ENCODE results near the gene CHCHD3. TPM values are rescaled to one million over a fixed set of nuclear protein-coding genes. Genes with fewer than 3 reads are reported as not detected.

CHCHD3 gene
- polyA plus RNA-seq, 1 donor (not counting 4 experiments of a cell fraction or from before 2014, with no cell fraction given), result 59.2 TPM

GRCh38 chr7:132750530-132751217, 331.2 kb downstream of the CHCHD3 start:
- H3K4me2 ChIP-seq (ENCODE audit: control insufficient read depth, extremely low read depth, insufficient read depth, low read depth, low read length), result no peak overlapping the region

GRCh38 chr7:132750096-132750495, 331.8 kb downstream of the CHCHD3 start:
- H2AFZ ChIP-seq (ENCODE audit: control insufficient read depth, low read length), result no peak overlapping the region
- no peaks in the 10 kb centered on the region for H3K36me3 ChIP-seq (ENCODE audit: control insufficient read depth in 2 of 2, extremely low read depth in 1 of 2, insufficient read depth in 2 of 2, low read length in 2 of 2)
- no peak overlapping the region for H3K9ac ChIP-seq (ENCODE audit: control insufficient read depth, extremely low read depth, insufficient read depth, low read length)
- no peaks in the 10 kb centered on the region for H3K79me2 ChIP-seq (ENCODE audit: control insufficient read depth, insufficient read depth, low read length)
- dilution Hi-C loops (cut with MboI; ENCODE audit: extremely low pct_ligation_motif_present, low sequenced_read_pairs), result no loop called here
- peaks cover 25% of the 10 kb centered on the region for H3K27me3 ChIP-seq (ENCODE audit: control insufficient read depth, extremely low read depth, insufficient read depth, low read length)
- no peak for TF ChIP-seq EZH2 (IDR thresholded peaks at IDR 0.05; ENCODE audit: low read length)
- no peak overlapping the region for H3K4me3 ChIP-seq (ENCODE audit: control insufficient read depth in 2 of 3, extremely low read depth in 1 of 3, insufficient read depth in 2 of 3, low read depth in 1 of 3, low read length in 3 of 3)
- no peaks in the 10 kb centered on the region for H3K9me1 ChIP-seq (ENCODE audit: control insufficient read depth, extremely low read depth, insufficient read depth, low read length)
- H3K4me2 ChIP-seq (ENCODE audit: control insufficient read depth, extremely low read depth, insufficient read depth, low read depth, low read length), result no peak overlapping the region
- H3K27ac ChIP-seq (ENCODE audit: control insufficient read depth, insufficient read depth, low read length), result no peak overlapping the region
- H4K20me1 ChIP-seq (ENCODE audit: control insufficient read depth, extremely low read depth, insufficient read depth, low read length), result no peaks in the 10 kb centered on the region
- no peaks in the 10 kb centered on the region for H3K4me1 ChIP-seq (ENCODE audit: control insufficient read depth, extremely low read depth, insufficient read depth, low read length)
- DNase-seq (ENCODE audit: low read depth, low spot score), result no peak
- FAIRE-seq, result no peak
- no peaks in the 10 kb centered on the region for H3K9me3 ChIP-seq (ENCODE audit: control insufficient read depth, low read depth, low read length)

More at GRCh38 chr7:132750530-132751217, 331.2 kb downstream of the CHCHD3 start:
- Histone ChIP-seq H3K9ac (ENCODE audit: control insufficient read depth, extremely low read depth, insufficient read depth, low read length) (no peak overlapping the region), H3K9me1 (ENCODE audit: control insufficient read depth, extremely low read depth, insufficient read depth, low read length) (no peaks in the 10 kb centered on the region), H3K79me2 (ENCODE audit: control insufficient read depth, insufficient read depth, low read length) (no peaks in the 10 kb centered on the region), H4K20me1 (ENCODE audit: control insufficient read depth, extremely low read depth, insufficient read depth, low read length) (no peaks in the 10 kb centered on the region), H3K4me1 (ENCODE audit: control insufficient read depth, extremely low read depth, insufficient read depth, low read length) (no peaks in the 10 kb centered on the region), H3K27me3 (ENCODE audit: control insufficient read depth, extremely low read depth, insufficient read depth, low read length) (peaks cover 25% of the 10 kb centered on the region), H3K27ac (ENCODE audit: control insufficient read depth, insufficient read depth, low read length) (no peak overlapping the region), H3K4me3 (ENCODE audit: control insufficient read depth in 2 of 3, extremely low read depth in 1 of 3, insufficient read depth in 2 of 3, low read depth in 1 of 3, low read length in 3 of 3) (no peak overlapping the region), H2AFZ (ENCODE audit: control insufficient read depth, low read length) (no peak overlapping the region), H3K36me3 (ENCODE audit: control insufficient read depth in 2 of 2, extremely low read depth in 1 of 2, insufficient read depth in 2 of 2, low read length in 2 of 2) (no peaks in the 10 kb centered on the region), H3K9me3 (ENCODE audit: control insufficient read depth, low read depth, low read length) (no peaks in the 10 kb centered on the region)
- FAIRE-seq (no peak), DNase-seq (ENCODE audit: low read depth, low spot score) (no peak)
- dilution Hi-C loops (cut with MboI; ENCODE audit: extremely low pct_ligation_motif_present, low sequenced_read_pairs), result no loop called here
- no peak for TF ChIP-seq CTCF (optimal IDR thresholded peaks at IDR 0.05 in 1 of 3, IDR thresholded peaks at IDR 0.05 in 1 of 3, conservative IDR thresholded peaks at IDR 0.05 in 1 of 3; ENCODE audit: extremely low read depth in 1 of 3, insufficient read depth in 2 of 3, low read length in 3 of 3)
- TF ChIP-seq EZH2 (IDR thresholded peaks at IDR 0.05; ENCODE audit: low read length), result no peak

GRCh38 chr7:132745510-132745909, 336.4 kb downstream of the CHCHD3 start:
- no peak overlapping the region for H3K4me3 ChIP-seq (ENCODE audit: control insufficient read depth in 2 of 3, extremely low read depth in 1 of 3, insufficient read depth in 2 of 3, low read depth in 1 of 3, low read length in 3 of 3)
- no peak for FAIRE-seq
- no peaks in the 10 kb centered on the region for H4K20me1 ChIP-seq (ENCODE audit: control insufficient read depth, extremely low read depth, insufficient read depth, low read length)
- TF ChIP-seq EZH2 (IDR thresholded peaks at IDR 0.05; ENCODE audit: low read length) (no peak), CTCF (optimal IDR thresholded peaks at IDR 0.05 in 1 of 3, IDR thresholded peaks at IDR 0.05 in 1 of 3, conservative IDR thresholded peaks at IDR 0.05 in 1 of 3; ENCODE audit: extremely low read depth in 1 of 3, insufficient read depth in 2 of 3, low read length in 3 of 3) (no peak)
- no peaks in the 10 kb centered on the region for H3K79me2 ChIP-seq (ENCODE audit: control insufficient read depth, insufficient read depth, low read length)
- dilution Hi-C loops (cut with MboI; ENCODE audit: extremely low pct_ligation_motif_present, low sequenced_read_pairs), result no loop called here
- H3K9me1 ChIP-seq (ENCODE audit: control insufficient read depth, extremely low read depth, insufficient read depth, low read length), result no peaks in the 10 kb centered on the region
- H3K9me3 ChIP-seq (ENCODE audit: control insufficient read depth, low read depth, low read length), result no peaks in the 10 kb centered on the region
- no peak overlapping the region for H2AFZ ChIP-seq (ENCODE audit: control insufficient read depth, low read length)
- H3K4me1 ChIP-seq (ENCODE audit: control insufficient read depth, extremely low read depth, insufficient read depth, low read length), result no peaks in the 10 kb centered on the region
- peaks cover 9% of the 10 kb centered on the region for H3K27me3 ChIP-seq (ENCODE audit: control insufficient read depth, extremely low read depth, insufficient read depth, low read length)
- H3K36me3 ChIP-seq (ENCODE audit: control insufficient read depth in 2 of 2, extremely low read depth in 1 of 2, insufficient read depth in 2 of 2, low read length in 2 of 2), result no peaks in the 10 kb centered on the region
- no peak overlapping the region for H3K9ac ChIP-seq (ENCODE audit: control insufficient read depth, extremely low read depth, insufficient read depth, low read length)
- H3K4me2 ChIP-seq (ENCODE audit: control insufficient read depth, extremely low read depth, insufficient read depth, low read depth, low read length), result no peak overlapping the region
- no peak for DNase-seq (ENCODE audit: low read depth, low spot score)
- no peak overlapping the region for H3K27ac ChIP-seq (ENCODE audit: control insufficient read depth, insufficient read depth, low read length)
